ENCODE measurements around the gene ZGPAT. TPM values are rescaled to one million over a fixed set of nuclear protein-coding genes. Genes with fewer than 3 reads are reported as not detected.

The ZGPAT gene
- total and polyA plus RNA-seq, 10 of the 15 experiments (the other 5 are each of a cell fraction or from before 2014, with no cell fraction given) = 0.58 to 52.9 (median 18.0) TPM

DNA sequence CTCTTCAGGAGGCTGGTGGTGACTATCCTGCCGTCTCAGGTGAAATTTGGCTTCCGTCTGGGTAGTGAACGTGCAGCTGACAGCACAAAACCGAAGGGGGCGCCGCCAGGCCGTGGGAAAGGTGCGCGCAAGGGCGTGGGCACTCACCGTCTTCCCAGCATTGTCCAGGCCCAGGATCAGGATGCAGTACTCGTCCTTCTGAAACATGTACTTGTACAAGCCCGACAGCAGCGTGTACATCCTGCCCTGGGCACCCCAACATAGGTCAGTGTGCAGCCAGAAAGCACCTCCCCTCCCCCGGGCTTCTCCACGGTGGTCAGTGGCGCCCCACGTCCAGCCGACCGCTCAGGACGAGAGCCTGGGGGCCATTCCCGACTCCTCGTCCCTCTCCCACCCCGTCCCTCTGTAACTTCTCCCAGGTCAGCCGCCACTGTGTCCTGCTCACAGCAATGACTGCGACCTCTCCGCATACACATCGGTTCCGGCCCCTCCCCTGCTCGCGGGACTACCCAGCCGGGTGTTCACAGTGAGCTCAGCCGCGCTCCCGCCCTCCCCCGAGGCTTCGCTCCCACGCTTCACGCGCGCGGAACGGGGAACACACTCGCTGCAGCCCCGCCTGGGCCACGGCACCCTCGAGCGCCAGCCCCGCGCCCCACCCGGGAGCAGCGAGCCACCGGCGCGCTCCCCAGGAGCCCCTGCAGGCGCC lies 834 bp upstream of the ZGPAT start (continued):
- TF ChIP-seq, protein P1, sequence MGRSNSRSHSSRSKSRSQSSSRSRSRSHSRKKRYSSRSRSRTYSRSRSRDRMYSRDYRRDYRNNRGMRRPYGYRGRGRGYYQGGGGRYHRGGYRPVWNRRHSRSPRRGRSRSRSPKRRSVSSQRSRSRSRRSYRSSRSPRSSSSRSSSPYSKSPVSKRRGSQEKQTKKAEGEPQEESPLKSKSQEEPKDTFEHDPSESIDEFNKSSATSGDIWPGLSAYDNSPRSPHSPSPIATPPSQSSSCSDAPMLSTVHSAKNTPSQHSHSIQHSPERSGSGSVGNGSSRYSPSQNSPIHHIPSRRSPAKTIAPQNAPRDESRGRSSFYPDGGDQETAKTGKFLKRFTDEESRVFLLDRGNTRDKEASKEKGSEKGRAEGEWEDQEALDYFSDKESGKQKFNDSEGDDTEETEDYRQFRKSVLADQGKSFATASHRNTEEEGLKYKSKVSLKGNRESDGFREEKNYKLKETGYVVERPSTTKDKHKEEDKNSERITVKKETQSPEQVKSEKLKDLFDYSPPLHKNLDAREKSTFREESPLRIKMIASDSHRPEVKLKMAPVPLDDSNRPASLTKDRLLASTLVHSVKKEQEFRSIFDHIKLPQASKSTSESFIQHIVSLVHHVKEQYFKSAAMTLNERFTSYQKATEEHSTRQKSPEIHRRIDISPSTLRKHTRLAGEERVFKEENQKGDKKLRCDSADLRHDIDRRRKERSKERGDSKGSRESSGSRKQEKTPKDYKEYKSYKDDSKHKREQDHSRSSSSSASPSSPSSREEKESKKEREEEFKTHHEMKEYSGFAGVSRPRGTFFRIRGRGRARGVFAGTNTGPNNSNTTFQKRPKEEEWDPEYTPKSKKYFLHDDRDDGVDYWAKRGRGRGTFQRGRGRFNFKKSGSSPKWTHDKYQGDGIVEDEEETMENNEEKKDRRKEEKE (IDR thresholded peaks at IDR 0.05) = no peak
- TF ChIP-seq HDAC2 (IDR thresholded peaks at IDR 0.05) = no peak
- no peak for TF ChIP-seq YBX1 (IDR thresholded peaks at IDR 0.05)
- no peak for TF ChIP-seq RCOR1 (conservative IDR thresholded peaks at IDR 0.05; ENCODE audit: low read depth, low read length)
- TF ChIP-seq POLR2AphosphoS5 (IDR thresholded peaks at IDR 0.05; ENCODE audit: low read length) = peak; percentile 53; the same call in 1 of the 2 replicates
- TF ChIP-seq, protein P2, sequence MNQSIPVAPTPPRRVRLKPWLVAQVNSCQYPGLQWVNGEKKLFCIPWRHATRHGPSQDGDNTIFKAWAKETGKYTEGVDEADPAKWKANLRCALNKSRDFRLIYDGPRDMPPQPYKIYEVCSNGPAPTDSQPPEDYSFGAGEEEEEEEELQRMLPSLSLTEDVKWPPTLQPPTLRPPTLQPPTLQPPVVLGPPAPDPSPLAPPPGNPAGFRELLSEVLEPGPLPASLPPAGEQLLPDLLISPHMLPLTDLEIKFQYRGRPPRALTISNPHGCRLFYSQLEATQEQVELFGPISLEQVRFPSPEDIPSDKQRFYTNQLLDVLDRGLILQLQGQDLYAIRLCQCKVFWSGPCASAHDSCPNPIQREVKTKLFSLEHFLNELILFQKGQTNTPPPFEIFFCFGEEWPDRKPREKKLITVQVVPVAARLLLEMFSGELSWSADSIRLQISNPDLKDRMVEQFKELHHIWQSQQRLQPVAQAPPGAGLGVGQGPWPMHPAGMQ (IDR thresholded peaks at IDR 0.05; ENCODE audit: borderline replicate concordance) = no peak
- no peak for TF ChIP-seq NFYB (IDR thresholded peaks at IDR 0.05; ENCODE audit: insufficient read depth, low read depth, low read length)
- no peak for TF ChIP-seq TCF12 (IDR thresholded peaks at IDR 0.05; ENCODE audit: low read depth, low read length)
- TF ChIP-seq SKIL (IDR thresholded peaks at IDR 0.05; ENCODE audit: low read depth, poor library complexity, severe bottlenecking) = no peak
- no peak for TF ChIP-seq NRF1 (conservative IDR thresholded peaks at IDR 0.05; ENCODE audit: low read depth, low read length)
- no peak for TF ChIP-seq GATAD2B (conservative IDR thresholded peaks at IDR 0.05; ENCODE audit: low read depth)
- peak; percentile 76 for TF ChIP-seq YY1 (IDR thresholded peaks at IDR 0.05; ENCODE audit: low read depth, low read length)
- TF ChIP-seq ZBTB4 (CRISPR knock-in tag; IDR thresholded peaks at IDR 0.05) = no peak
- TF ChIP-seq PRDM15 (CRISPR knock-in tag; IDR thresholded peaks at IDR 0.05) = no peak
- peak in 1 of 2 experiments; percentile 39; a peak in 1 of 3 replicates for TF ChIP-seq EGR1 (IDR thresholded peaks at IDR 0.05; ENCODE audit: borderline replicate concordance in 1 of 2, low read depth in 2 of 2, low read length in 2 of 2)
- no peak for TF ChIP-seq NR2F1 (conservative IDR thresholded peaks at IDR 0.05)

Data from GM12878 (cell line).